Aorta (tissue), 5 donors: Measurements from ENCODE around the gene IGF2BP1. TPM values are rescaled to one million over a fixed set of nuclear protein-coding genes. Genes with fewer than 3 reads are reported as not detected.

Experiments used
- ATAC-seq: fragments of 200-7000 bp; cut with Tn5 transposase; one replicate; pipeline ENCODE4 v1.9.1; 2022; ENCODE audit warnings: moderate library complexity; ENCODE audit not compliant: low FRiP score
- DNase-seq, 2 donors: peaks; one replicate each; pipeline ENCODE4 v3.0.0-alpha.2; 2020
- H3K27ac ChIP-seq, 2 donors: one replicate each; pipeline ENCODE4 v1.5.1; 2013; ENCODE audit warnings: low read length in 2 of 2, mild to moderate bottlenecking in 2 of 2, moderate library complexity in 2 of 2, control low read depth in 1 of 2, inconsistent platforms in 1 of 2, low read depth in 1 of 2
- H3K27me3 ChIP-seq, 2 donors: one replicate each; pipeline ENCODE4 v1.6.1; 2013; ENCODE audit warnings: control low read depth in 1 of 2, low read length in 1 of 2, mild to moderate bottlenecking in 1 of 2, moderate library complexity in 1 of 2; ENCODE audit not compliant: insufficient read depth in 2 of 2, control insufficient read depth in 1 of 2
- H3K36me3 ChIP-seq, 2 donors: one replicate each; pipeline ENCODE4 v1.6.1; 2013; ENCODE audit warnings: control low read depth in 1 of 2, low read length in 1 of 2, mild to moderate bottlenecking in 1 of 2; ENCODE audit not compliant: insufficient read depth in 2 of 2, control insufficient read depth in 1 of 2
- H3K4me1 ChIP-seq, 2 donors: one replicate each; pipeline ENCODE4 v1.6.1; 2013; ENCODE audit warnings: low read length in 2 of 2, control low read depth in 1 of 2, mild to moderate bottlenecking in 1 of 2, moderate library complexity in 1 of 2; ENCODE audit not compliant: insufficient read depth in 2 of 2, control insufficient read depth in 1 of 2
- H3K4me3 ChIP-seq, 2 donors: one replicate each; pipeline ENCODE4 v1.5.1; 2013; ENCODE audit warnings: low read length in 2 of 2, control low read depth in 1 of 2, mild to moderate bottlenecking in 1 of 2
- H3K9me3 ChIP-seq: one replicate; pipeline ENCODE4 v1.6.1; 2013; ENCODE audit warnings: mild to moderate bottlenecking, low read length; ENCODE audit not compliant: control insufficient read depth
- WGBS, 2 donors: extraction: QIAGEN DNeasy Blood & Tissue Kit; methylation state at CpG; one replicate each; pipeline ENCODE4 v1.1.7; 2013; 5-methylcytosine and 5-hydroxymethylcytosine counted together
- intact Hi-C, 2 donors: fragments of 100-400 bp; cut with DNase I; formaldehyde crosslinking; loops; one replicate each; pipeline versions ENCODE4 v1.14.2 to v1.15.0; 2022
- polyA plus RNA-seq, 2 donors: library from polyadenylated mRNA; stranded (reverse); fragments of 200-250 nt; gene quantifications; one replicate each; pipeline ENCODE4 v1.2.3, GENCODE V29; 2013
- total RNA-seq, 2 donors: library from RNA; stranded (reverse); fragmentation: NEBNext Ultra II Directional; extraction: Animal tissue kit (Norgen Biotek cat#: 25700); gene quantifications; one replicate each; pipeline ENCODE4 v1.2.1, GENCODE V29; 2021
- donor health status: healthy with polysubstance abuse.
- donor health status: Bipolar disorder and iron deficiency.
- donor health status: DM: no; HTN: no; CAD: no.
- donor health status: DM: no; HTN: no; CAD: no.
- donor health status: DM: yes; HTN: yes; CAD: no.

The IGF2BP1 gene
- total and polyA plus RNA-seq, 4 donors, result 0.13 to 0.29 TPM; not detected in 2

GRCh38 chr17:49015924-49016774 is 19.0 kb downstream of the IGF2BP1 start:
- ATAC-seq (no peak), DNase-seq (no peak)
- Histone ChIP-seq H3K4me3 (no peak overlapping the region), H3K4me1 (no peaks in the 10 kb centered on the region), H3K36me3 (no peaks in the 10 kb centered on the region), H3K9me3 (no peaks in the 10 kb centered on the region), H3K27ac (no peak overlapping the region), H3K27me3 (no peaks in the 10 kb centered on the region)
- WGBS, 2 donors, result 11 to 12% methylated on average over 11 of the region's 11 CpGs
- intact Hi-C loops, result loop anchor here in 1 of 2 donors (5.0 kb wide), 1 partner anchor 124 kb away; the partner anchor contains the start of gene ATP5MC1

- intact Hi-C loops, result loop anchor here in 1 of 2 donors (5.0 kb wide), 1 partner anchor 125 kb away; the partner anchor contains the start of gene ATP5MC1
- no peaks in the 10 kb centered on the region for H3K9me3 ChIP-seq
- no peak overlapping the region for H3K27ac ChIP-seq
- no peak overlapping the region for H3K4me3 ChIP-seq
- H3K36me3 ChIP-seq, result no peaks in the 10 kb centered on the region
- no peak for ATAC-seq
- WGBS, 2 donors, result 6 to 7% methylated on average over 16 of the region's 16 CpGs
- H3K27me3 ChIP-seq, result no peaks in the 10 kb centered on the region
- H3K4me1 ChIP-seq, result no peaks in the 10 kb centered on the region
- peak; percentile 71 to 87 for DNase-seq
Observed at GRCh38 chr17:49016775-49017463, 19.7 kb downstream of the IGF2BP1 start.

- H3K27me3 ChIP-seq, result no peaks in the 10 kb centered on the region
- no peak for ATAC-seq
- WGBS, 2 donors, result 88 to 91% methylated on average over 4 of the region's 4 CpGs
Observed at GRCh38 chr17:49018116-49018612, 21.0 kb downstream of the IGF2BP1 start.

GRCh38 chr17:49018748-49019147 is 21.6 kb downstream of the IGF2BP1 start:
- WGBS, 2 donors, result 94 to 100% methylated on average over 1 of the region's 1 CpG
- no peak for ATAC-seq
- no peaks in the 10 kb centered on the region for H3K27me3 ChIP-seq

More at GRCh38 chr17:49018116-49018612, 21.0 kb downstream of the IGF2BP1 start:
- Histone ChIP-seq H3K9me3 (no peaks in the 10 kb centered on the region), H3K4me1 (no peaks in the 10 kb centered on the region), H3K36me3 (no peaks in the 10 kb centered on the region), H3K27ac (no peak overlapping the region), H3K4me3 (no peak overlapping the region)
- no peak for DNase-seq
- intact Hi-C loops, result loop anchor here in 1 of 2 donors (5.0 kb wide), 1 partner anchor 126 kb away; the partner anchor contains the start of gene ATP5MC1

GRCh38 chr17:49020609-49021008 is 23.4 kb downstream of the IGF2BP1 start:
- intact Hi-C loops, result no loop called here
- WGBS, 2 donors, result 79 to 80% methylated on average over 8 of the region's 8 CpGs
- no peak for DNase-seq
- Histone ChIP-seq H3K9me3 (no peaks in the 10 kb centered on the region), H3K27me3 (no peaks in the 10 kb centered on the region), H3K4me1 (no peaks in the 10 kb centered on the region), H3K4me3 (no peak overlapping the region), H3K27ac (no peak overlapping the region), H3K36me3 (no peaks in the 10 kb centered on the region)
- no peak for ATAC-seq

More at GRCh38 chr17:49018748-49019147, 21.6 kb downstream of the IGF2BP1 start:
- no peaks in the 10 kb centered on the region for H3K9me3 ChIP-seq
- H3K4me3 ChIP-seq, result no peak overlapping the region
- no peak overlapping the region for H3K27ac ChIP-seq
- no peaks in the 10 kb centered on the region for H3K36me3 ChIP-seq
- intact Hi-C loops, result loop anchor here in 1 of 2 donors (5.0 kb wide), 1 partner anchor 126 kb away; the partner anchor contains the start of gene ATP5MC1
- no peak for DNase-seq
- H3K4me1 ChIP-seq, result no peaks in the 10 kb centered on the region

- Histone ChIP-seq H3K4me3 (no peak overlapping the region), H3K4me1 (no peaks in the 10 kb centered on the region), H3K27me3 (no peaks in the 10 kb centered on the region), H3K9me3 (no peaks in the 10 kb centered on the region), H3K36me3 (no peaks in the 10 kb centered on the region), H3K27ac (no peak overlapping the region)
- DNase-seq, result no peak
- ATAC-seq, result no peak
- intact Hi-C loops, result no loop called here
- 76 to 77% methylated on average over 5 of the region's 5 CpGs for WGBS, 2 donors
Observed at GRCh38 chr17:49021095-49021767, 24.0 kb downstream of the IGF2BP1 start.

- Histone ChIP-seq H3K4me3 (no peak overlapping the region), H3K27me3 (no peaks in the 10 kb centered on the region), H3K9me3 (no peaks in the 10 kb centered on the region), H3K36me3 (no peaks in the 10 kb centered on the region), H3K27ac (no peak overlapping the region), H3K4me1 (no peaks in the 10 kb centered on the region)
- ATAC-seq (no peak), DNase-seq (no peak)
- 94 to 100% methylated on average over 2 of the region's 2 CpGs for WGBS, 2 donors
- intact Hi-C loops, result no loop called here
Observed at GRCh38 chr17:49021768-49022103, 24.6 kb downstream of the IGF2BP1 start.

- no peaks in the 10 kb centered on the region for H3K27me3 ChIP-seq
- H3K27ac ChIP-seq, result no peak overlapping the region
- H3K36me3 ChIP-seq, result no peaks in the 10 kb centered on the region
- 64 to 70% methylated on average over 6 of the region's 6 CpGs for WGBS, 2 donors
- intact Hi-C loops, result no loop called here
- ATAC-seq, result no peak
- H3K4me1 ChIP-seq, result no peaks in the 10 kb centered on the region
- H3K9me3 ChIP-seq, result no peaks in the 10 kb centered on the region
- H3K4me3 ChIP-seq, result no peak overlapping the region
- DNase-seq, result no peak
Observed at GRCh38 chr17:49022391-49022941, 25.3 kb downstream of the IGF2BP1 start.
